Smooth muscle cell (in vitro differentiated cells): Measurements from ENCODE around the gene TMEM8B. TPM values are rescaled to one million over a fixed set of nuclear protein-coding genes. Genes with fewer than 3 reads are reported as not detected.

Source experiments
- DNase-seq: peaks from one replicate; lab custom pipeline; 2025; ENCODE audit not compliant: unreplicated experiment; lab: John Stamatoyannopoulos, UW
- H2AFZ ChIP-seq: fragments of 200-600 bp; sonication (generic); 2 replicates; pipeline ENCODE4 v1.6.0; 2016; ENCODE audit warnings: antibody characterized with exemption, low read depth, mild to moderate bottlenecking
- H3F3A ChIP-seq: fragments of 200-600 bp; sonication (generic); 2 replicates; pipeline ENCODE4 v1.6.0; 2017; ENCODE audit warnings: antibody characterized with exemption, low read depth
- H3K27ac ChIP-seq: fragments of 200-600 bp; sonication (generic); 2 replicates; pipeline ENCODE4 v1.5.1; 2016; ENCODE audit warnings: low read depth, mild to moderate bottlenecking
- H3K27me3 ChIP-seq: fragments of 200-600 bp; sonication (generic); 2 replicates; pipeline ENCODE4 v1.6.1; 2016; ENCODE audit warnings: low read depth, mild to moderate bottlenecking
- H3K36me3 ChIP-seq: fragments of 200-600 bp; sonication (generic); 2 replicates; pipeline ENCODE4 v1.5.1; 2016; ENCODE audit warnings: low read depth
- H3K4me1 ChIP-seq: fragments of 200-600 bp; sonication (generic); 2 replicates; pipeline ENCODE4 v1.5.1; 2016; ENCODE audit warnings: low read depth
- H3K4me2 ChIP-seq: fragments of 200-600 bp; sonication (generic); 2 replicates; pipeline ENCODE4 v1.6.0; 2016; ENCODE audit warnings: mild to moderate bottlenecking
- H3K4me3 ChIP-seq: fragments of 200-600 bp; sonication (generic); 2 replicates; pipeline ENCODE4 v1.5.1; 2016; ENCODE audit warnings: mild to moderate bottlenecking
- H3K79me2 ChIP-seq: fragments of 200-600 bp; sonication (generic); 2 replicates; pipeline ENCODE4 v1.6.0; 2016; ENCODE audit warnings: low read depth, mild to moderate bottlenecking
- H3K9ac ChIP-seq: fragments of 200-600 bp; sonication (generic); 2 replicates; pipeline ENCODE4 v1.6.0; 2016; ENCODE audit warnings: low read depth
- H3K9me3 ChIP-seq: fragments of 200-600 bp; sonication (generic); replicated peaks from 2 replicates; pipeline ENCODE4 v1.5.1; 2016; ENCODE audit warnings: low read depth
- H4K20me1 ChIP-seq: fragments of 200-600 bp; sonication (generic); 2 replicates; pipeline ENCODE4 v1.6.0; 2016; ENCODE audit warnings: low read depth
- CTCF ChIP-seq: fragments of 200-600 bp; sonication (generic); IDR thresholded peaks from 2 replicates; pipeline ENCODE4 v1.5.1; 2017; ENCODE audit warnings: borderline replicate concordance, mild to moderate bottlenecking, antibody characterized with exemption; ENCODE audit not compliant: insufficient read depth, poor library complexity, severe bottlenecking
- WGBS: methylation state at CpG from one replicate; pipeline ENCODE4 v1.1.7; 2016; ENCODE audit warnings: low lambda C conversion rate; 5-methylcytosine and 5-hydroxymethylcytosine counted together
- polyA plus RNA-seq: library from polyadenylated mRNA; unstranded; fragments of >200 nt; fragmentation: Nextera tagmentation; extraction: Ambion mirVana; gene quantifications from 2 replicates; pipeline ENCODE4 v1.2.1, GENCODE V29; 2016
- total RNA-seq: library from RNA; depleted of rRNA; stranded (reverse); fragments of >200 nt; gene quantifications from 2 replicates; pipeline ENCODE4 v1.2.3, GENCODE V29; 2014

The TMEM8B gene
- total and polyA plus RNA-seq, 2 experiments from 2014 or later, result 4.9 to 18.7 TPM

GRCh38 chr9:35908504-35909125 lies 79.6 kb downstream of the TMEM8B start:
- no peak for DNase-seq
- no peak overlapping the region for H3K9ac ChIP-seq
- no peak overlapping the region for H3K4me3 ChIP-seq
- H3K4me2 ChIP-seq, result peak overlapping the region; percentile 68
- H2AFZ ChIP-seq, result peak overlapping the region; percentile 16
- peaks cover 26% of the 10 kb centered on the region for H3K4me1 ChIP-seq
- peak overlapping the region; percentile 66 for H3K27ac ChIP-seq
- no peaks in the 10 kb centered on the region for H4K20me1 ChIP-seq
- H3K27me3 ChIP-seq, result no peaks in the 10 kb centered on the region
- 72% methylated on average over 9 of the region's 9 CpGs for WGBS
- no peaks in the 10 kb centered on the region for H3K79me2 ChIP-seq
- no peaks in the 10 kb centered on the region for H3K9me3 ChIP-seq
- no peak for TF ChIP-seq CTCF
- H3K36me3 ChIP-seq, result no peaks in the 10 kb centered on the region
- H3F3A ChIP-seq, result peaks cover 12% of the 10 kb centered on the region

- TF ChIP-seq CTCF, result no peak
These were observed 80.2 kb downstream of the TMEM8B start, which contains the start of gene SPAAR for GRCh38 chr9:35909274-35909673. SPAAR (plus strand) TSS chr9:35909490; CDS start chr9:35910464, 974 bp downstream.

GRCh38 chr9:35909687-35910612 lies 80.9 kb downstream of the TMEM8B start:
- WGBS, result 84% methylated on average over 34 of the region's 34 CpGs
- H3K36me3 ChIP-seq, result no peaks in the 10 kb centered on the region
- no peak for DNase-seq
- no peaks in the 10 kb centered on the region for H4K20me1 ChIP-seq
- no peak overlapping the region for H3K4me3 ChIP-seq
- no peaks in the 10 kb centered on the region for H3K27me3 ChIP-seq
- H3K79me2 ChIP-seq, result no peaks in the 10 kb centered on the region
- no peak overlapping the region for H2AFZ ChIP-seq
- peaks cover 12% of the 10 kb centered on the region for H3F3A ChIP-seq
- H3K4me1 ChIP-seq, result peaks cover 26% of the 10 kb centered on the region
- H3K9ac ChIP-seq, result no peak overlapping the region
- H3K9me3 ChIP-seq, result no peaks in the 10 kb centered on the region
- H3K27ac ChIP-seq, result no peak overlapping the region
- no peak overlapping the region for H3K4me2 ChIP-seq
- no peak for TF ChIP-seq CTCF

More at GRCh38 chr9:35909274-35909673, 80.2 kb downstream of the TMEM8B start, which contains the start of gene SPAAR:
- Histone ChIP-seq H3F3A (peaks cover 12% of the 10 kb centered on the region), H3K27ac (peak within 1 kb of the TSS; percentile 66), H2AFZ (peak within 1 kb of the TSS; percentile 16), H3K9ac (no peak within 1 kb of the TSS), H4K20me1 (no peaks in the 10 kb centered on the region), H3K79me2 (no peaks in the 10 kb centered on the region), H3K9me3 (no peaks in the 10 kb centered on the region), H3K27me3 (no peaks in the 10 kb centered on the region), H3K36me3 (no peaks in the 10 kb centered on the region), H3K4me2 (peak within 1 kb of the TSS; percentile 68), H3K4me1 (peaks cover 26% of the 10 kb centered on the region), H3K4me3 (no peak within 1 kb of the TSS)
- DNase-seq, result no peak
- WGBS, result 90% methylated on average over 11 of the region's 11 CpGs
